ENCODE measurements around the gene DICER1. TPM values are rescaled to one million over a fixed set of nuclear protein-coding genes. Genes with fewer than 3 reads are reported as not detected.
"Not testable (repeated sequence)": the region's sequence is repeated elsewhere in the genome, so short reads cannot be mapped to it uniquely, and the experiment has no call there.

Gene DICER1
- polyA plus RNA-seq, 3 donors, result 53.5 to 58.4 (median 57.1) TPM

- DNase-seq (ENCODE audit: low read depth in 3 of 3, low spot score in 2 of 3), result no peak
Measured at GRCh38 chr14:95153866-95154265, 3.5 kb downstream of the DICER1 start.

- no peak for DNase-seq (ENCODE audit: low read depth in 3 of 3, low spot score in 2 of 3)
Measured at GRCh38 chr14:95151561-95151960, 5.8 kb downstream of the DICER1 start.

- DNase-seq (ENCODE audit: low read depth in 3 of 3, low spot score in 2 of 3), result no peak
Measured at GRCh38 chr14:95150910-95151309, 6.4 kb downstream of the DICER1 start.

GRCh38 chr14:95149441-95149840 is 7.9 kb downstream of the DICER1 start:
- DNase-seq (ENCODE audit: low read depth in 3 of 3, low spot score in 2 of 3), result no peak

- no peak for DNase-seq (ENCODE audit: low read depth in 3 of 3, low spot score in 2 of 3)
Measured at GRCh38 chr14:95147597-95147996, 9.7 kb downstream of the DICER1 start.

GRCh38 chr14:95146079-95146771 is 11.1 kb downstream of the DICER1 start:
- no peak for DNase-seq (ENCODE audit: low read depth in 3 of 3, low spot score in 2 of 3)

GRCh38 chr14:95144849-95145248 is 12.5 kb downstream of the DICER1 start:
- no peak for DNase-seq (ENCODE audit: low read depth in 3 of 3, low spot score in 2 of 3)

GRCh38 chr14:95143808-95144620 is 13.3 kb downstream of the DICER1 start:
- no peak for DNase-seq (ENCODE audit: low read depth in 3 of 3, low spot score in 2 of 3)

- DNase-seq (ENCODE audit: low read depth in 3 of 3, low spot score in 2 of 3), result no peak
Measured at GRCh38 chr14:95142208-95142607, 15.1 kb downstream of the DICER1 start.

GRCh38 chr14:95141684-95142083 is 15.6 kb downstream of the DICER1 start:
- no peak for DNase-seq (ENCODE audit: low read depth in 3 of 3, low spot score in 2 of 3)

GRCh38 chr14:95140060-95140858 is 17.1 kb downstream of the DICER1 start:
- DNase-seq (ENCODE audit: low read depth in 3 of 3, low spot score in 2 of 3), result no peak

GRCh38 chr14:95138876-95139275 is 18.5 kb downstream of the DICER1 start:
- no peak for DNase-seq (ENCODE audit: low read depth in 3 of 3, low spot score in 2 of 3)

- not testable (repeated sequence) for DNase-seq (ENCODE audit: low read depth in 3 of 3, low spot score in 2 of 3)
Measured at GRCh38 chr14:95138455-95138854, 18.9 kb downstream of the DICER1 start.

GRCh38 chr14:95137804-95138167 is 19.5 kb downstream of the DICER1 start:
- DNase-seq (ENCODE audit: low read depth in 3 of 3, low spot score in 2 of 3), result no peak

- no peak for DNase-seq (ENCODE audit: low read depth in 3 of 3, low spot score in 2 of 3)
Measured at GRCh38 chr14:95137164-95137803, 20.0 kb downstream of the DICER1 start.

- no peak for DNase-seq (ENCODE audit: low read depth in 3 of 3, low spot score in 2 of 3)
Measured at GRCh38 chr14:95136631-95137030, 20.7 kb downstream of the DICER1 start.

GRCh38 chr14:95134304-95134933 is 22.9 kb downstream of the DICER1 start:
- DNase-seq (ENCODE audit: low read depth in 3 of 3, low spot score in 2 of 3), result no peak

GRCh38 chr14:95133282-95133681 is 24.0 kb downstream of the DICER1 start:
- DNase-seq (ENCODE audit: low read depth in 3 of 3, low spot score in 2 of 3), result no peak

- no peak for DNase-seq (ENCODE audit: low read depth in 3 of 3, low spot score in 2 of 3)
Measured at GRCh38 chr14:95132760-95133159, 24.6 kb downstream of the DICER1 start.

- no peak for DNase-seq (ENCODE audit: low read depth in 3 of 3, low spot score in 2 of 3)
Measured at GRCh38 chr14:95130549-95130948, 26.8 kb downstream of the DICER1 start.

Measured in right renal cortex interstitium (tissue), 3 donors.